Testis (tissue), 3 donors: Measurements from ENCODE around the gene RIOK2. TPM values are rescaled to one million over a fixed set of nuclear protein-coding genes. Genes with fewer than 3 reads are reported as not detected.
"Not testable (repeated sequence)": the region's sequence is repeated elsewhere in the genome, so short reads cannot be mapped to it uniquely, and the experiment has no call there.

Source experiments
- DNase-seq: peaks from one replicate; pipeline ENCODE4 v3.0.0-alpha.2; 2019
- H3K27ac ChIP-seq, 2 donors: fragments of 200-600 bp; sonication (generic); one replicate each; pipeline ENCODE4 v1.5.1; 2019
- H3K27me3 ChIP-seq: fragments of 200-600 bp; sonication (generic); one replicate; pipeline ENCODE4 v1.5.1; 2019
- H3K36me3 ChIP-seq: fragments of 200-600 bp; sonication (generic); one replicate; pipeline ENCODE4 v1.5.1; 2017; ENCODE audit warnings: low read depth; ENCODE audit errors: missing control alignments
- H3K4me1 ChIP-seq: fragments of 200-600 bp; sonication (generic); one replicate; pipeline ENCODE4 v1.5.1; 2019
- H3K4me3 ChIP-seq, 2 donors: fragments of 200-600 bp; sonication (generic); one replicate each; pipeline ENCODE4 v1.5.1; 2017 to 2019
- H3K9me3 ChIP-seq: fragments of 200-600 bp; sonication (generic); one replicate; pipeline ENCODE4 v1.5.1; 2017
- CTCF ChIP-seq, 3 experiments: fragments of 450-650 bp in 2 of 3; fragments of 200-600 bp in 1 of 3; sonication (generic) in 1 of 3; IDR thresholded peaks; one replicate each; pipeline ENCODE4 v1.5.1; 2016 to 2019; ENCODE audit warnings: antibody characterized with exemption in 3 of 3, mild to moderate bottlenecking in 2 of 3, moderate library complexity in 1 of 3
- POLR2A ChIP-seq: fragments of 450-650 bp; IDR thresholded peaks from one replicate; pipeline ENCODE4 v1.6.1; 2017; ENCODE audit warnings: antibody characterized with exemption, mild to moderate bottlenecking, moderate library complexity
- WGBS, 2 donors: methylation state at CpG; one replicate each; pipeline ENCODE4 v1.1.5; 2018; 5-methylcytosine and 5-hydroxymethylcytosine counted together
- intact Hi-C: fragments of 100-400 bp; cut with DNase I; formaldehyde crosslinking; loops from one replicate; pipeline ENCODE4 v1.15.1; 2023; ENCODE audit warnings: low total_unique reads
- polyA plus RNA-seq: library from polyadenylated mRNA; stranded (reverse); fragments of 350-450 nt; fragmentation: Illumina TruSeq; extraction: RNeasy Lipid Tissue Mini Kit (QIAGEN cat#74804); gene quantifications from one replicate; pipeline ENCODE4 v1.2.3, GENCODE V29; 2014; ENCODE audit warnings: low read depth, low replicate concordance; ENCODE audit not compliant: insufficient read depth
- total RNA-seq, 2 donors: library from RNA; depleted of rRNA; stranded (reverse); fragments of >200 nt; gene quantifications; one replicate each; pipeline ENCODE4 v1.2.3, GENCODE V29; 2016

Gene RIOK2
- total and polyA plus RNA-seq, 3 donors from 2014 or later: 15.0 to 26.5 (median 20.4) TPM

- TF ChIP-seq CTCF (IDR thresholded peaks at IDR 0.05) (no peak), POLR2A (no peak)
- H3K27ac ChIP-seq: no peak overlapping the region
- no peak overlapping the region for H3K4me3 ChIP-seq
- DNase-seq: no peak
- 38 to 40% methylated on average over 2 of the region's 2 CpGs for WGBS, 2 donors
- intact Hi-C loops: no loop called here
- no peaks in the 10 kb centered on the region for H3K9me3 ChIP-seq
- H3K27me3 ChIP-seq: no peaks in the 10 kb centered on the region
- H3K36me3 ChIP-seq: no peaks in the 10 kb centered on the region
- no peaks in the 10 kb centered on the region for H3K4me1 ChIP-seq
Observed at GRCh38 chr5:97194366-97194765, 11.3 kb upstream of the RIOK2 start.

DNA sequence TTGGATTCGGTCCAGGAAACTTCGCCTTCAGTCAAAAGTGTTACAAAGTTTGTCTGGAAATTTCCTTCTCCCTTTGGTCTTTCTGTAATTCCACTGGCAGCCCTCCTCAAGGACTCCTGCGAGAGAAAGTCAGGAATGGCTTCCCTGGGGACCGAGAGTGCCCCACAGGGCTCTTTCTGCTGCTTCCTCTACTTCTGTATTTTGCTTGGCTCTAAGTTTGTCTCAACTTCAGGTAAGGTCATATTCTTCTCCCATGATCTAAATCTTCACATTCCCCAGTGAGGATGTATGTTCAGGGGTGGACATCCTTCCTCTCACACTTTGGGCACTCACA, 10.3 kb upstream of the RIOK2 start:
- H3K9me3 ChIP-seq: no peaks in the 10 kb centered on the region
- intact Hi-C loops: no loop called here
- H3K36me3 ChIP-seq: no peaks in the 10 kb centered on the region
- H3K4me3 ChIP-seq: no peak overlapping the region
- WGBS, 2 donors: 63 to 72% methylated on average over 4 of the region's 4 CpGs
- H3K27me3 ChIP-seq: no peaks in the 10 kb centered on the region
- TF ChIP-seq POLR2A (no peak), CTCF (IDR thresholded peaks at IDR 0.05) (no peak)
- no peak overlapping the region for H3K27ac ChIP-seq
- DNase-seq: no peak
- H3K4me1 ChIP-seq: no peaks in the 10 kb centered on the region

DNA sequence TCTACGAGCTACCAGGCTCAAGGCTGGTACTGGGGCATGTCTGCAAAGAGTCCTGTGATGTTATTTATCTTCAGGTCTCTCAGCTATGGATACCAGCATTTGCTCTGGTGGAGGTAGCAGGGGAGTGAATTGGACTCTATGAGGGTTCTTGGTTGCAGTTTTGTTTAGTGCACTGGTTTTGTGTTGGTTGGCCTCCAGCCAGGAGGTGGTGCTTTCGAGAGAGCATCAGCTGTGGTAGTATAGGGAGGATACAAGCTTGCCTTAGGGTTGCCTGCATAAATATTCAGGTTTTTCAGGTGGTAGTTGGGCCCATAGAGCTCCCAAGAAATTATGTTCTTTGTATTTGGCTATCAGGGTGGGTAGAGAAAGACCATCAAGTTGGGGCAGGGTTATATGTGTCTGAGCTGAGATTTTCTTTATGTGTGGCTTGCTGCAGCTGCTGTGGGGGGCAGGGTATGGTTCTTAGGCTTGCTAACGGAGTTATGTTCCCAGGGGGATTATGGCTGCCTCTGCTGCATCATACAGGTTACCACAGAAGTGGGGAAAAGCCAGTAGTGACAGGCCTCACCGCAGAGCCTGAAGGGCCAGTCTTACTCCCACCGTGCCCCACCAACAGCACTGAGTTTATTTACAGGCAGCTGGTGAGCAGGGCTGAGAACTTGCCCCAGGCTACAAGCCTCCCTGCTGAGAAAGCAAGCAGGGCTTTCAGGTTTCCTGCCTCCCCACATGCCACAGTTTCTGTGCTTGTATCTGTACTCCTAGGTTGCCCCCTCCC, 9.7 kb upstream of the RIOK2 start:
- H3K27ac ChIP-seq: no peak overlapping the region
- H3K36me3 ChIP-seq: no peaks in the 10 kb centered on the region
- DNase-seq: no peak
- no peak overlapping the region for H3K4me3 ChIP-seq
- WGBS, 2 donors: 71 to 73% methylated on average over 5 of the region's 5 CpGs
- intact Hi-C loops: no loop called here
- TF ChIP-seq POLR2A (no peak), CTCF (IDR thresholded peaks at IDR 0.05) (no peak)
- H3K27me3 ChIP-seq: no peaks in the 10 kb centered on the region
- H3K4me1 ChIP-seq: no peaks in the 10 kb centered on the region
- H3K9me3 ChIP-seq: no peaks in the 10 kb centered on the region

GRCh38 chr5:97191893-97192292, 8.8 kb upstream of the RIOK2 start:
- 83 to 86% methylated on average over 2 of the region's 2 CpGs for WGBS, 2 donors
- TF ChIP-seq CTCF (IDR thresholded peaks at IDR 0.05) (no peak), POLR2A (no peak)
- no peak overlapping the region for H3K4me3 ChIP-seq
- DNase-seq: no peak
- no peak overlapping the region for H3K27ac ChIP-seq
- no peaks in the 10 kb centered on the region for H3K36me3 ChIP-seq
- intact Hi-C loops: no loop called here
- H3K27me3 ChIP-seq: no peaks in the 10 kb centered on the region
- no peaks in the 10 kb centered on the region for H3K9me3 ChIP-seq
- H3K4me1 ChIP-seq: no peaks in the 10 kb centered on the region

DNA sequence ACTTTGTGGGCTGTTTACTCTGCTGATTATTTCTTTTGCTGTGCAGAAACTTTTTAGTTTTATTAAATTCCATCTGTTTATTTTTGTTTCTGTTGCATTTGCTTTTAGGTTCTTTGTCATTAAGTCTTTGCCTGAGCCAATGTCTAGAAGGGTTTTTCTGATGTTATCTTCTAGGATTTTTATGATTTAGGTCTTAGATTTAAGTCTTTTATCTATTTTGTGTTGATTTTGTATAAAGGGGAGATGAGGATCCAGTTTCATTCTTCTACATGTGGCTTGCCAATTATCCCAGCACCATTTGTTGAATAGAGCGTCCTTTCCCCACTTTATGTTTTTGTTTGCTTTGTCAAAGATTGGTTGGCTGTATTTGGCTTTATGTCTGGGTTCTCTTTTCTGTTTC, 6.5 kb upstream of the RIOK2 start:
- intact Hi-C loops, H3K27ac ChIP-seq, H3K27me3 ChIP-seq, DNase-seq, H3K36me3 ChIP-seq, H3K9me3 ChIP-seq, H3K4me3 ChIP-seq, H3K4me1 ChIP-seq: not testable (repeated sequence)
- WGBS, 2 donors: 85 to 93% methylated on average over 1 of the region's 1 CpG
